GM21390 (cell line): ENCODE data around the gene NDOR1.
A peak's percentile ranks its signal among the peaks of the same experiment; 100 is the strongest.
"Not testable (repeated sequence)": the region's sequence is repeated elsewhere in the genome, so short reads cannot be mapped to it uniquely, and the experiment has no call there.

Source experiments
- ATAC-seq: cut with Tn5 transposase; IDR thresholded peaks from one replicate; pipeline ENCODE4 v1.9.1; 2021; ENCODE audit not compliant: unreplicated experiment

NDOR1 gene

GRCh38 chr9:137229903-137230704 lies 24.6 kb downstream of the NDOR1 start:
- no peak for ATAC-seq

DNA sequence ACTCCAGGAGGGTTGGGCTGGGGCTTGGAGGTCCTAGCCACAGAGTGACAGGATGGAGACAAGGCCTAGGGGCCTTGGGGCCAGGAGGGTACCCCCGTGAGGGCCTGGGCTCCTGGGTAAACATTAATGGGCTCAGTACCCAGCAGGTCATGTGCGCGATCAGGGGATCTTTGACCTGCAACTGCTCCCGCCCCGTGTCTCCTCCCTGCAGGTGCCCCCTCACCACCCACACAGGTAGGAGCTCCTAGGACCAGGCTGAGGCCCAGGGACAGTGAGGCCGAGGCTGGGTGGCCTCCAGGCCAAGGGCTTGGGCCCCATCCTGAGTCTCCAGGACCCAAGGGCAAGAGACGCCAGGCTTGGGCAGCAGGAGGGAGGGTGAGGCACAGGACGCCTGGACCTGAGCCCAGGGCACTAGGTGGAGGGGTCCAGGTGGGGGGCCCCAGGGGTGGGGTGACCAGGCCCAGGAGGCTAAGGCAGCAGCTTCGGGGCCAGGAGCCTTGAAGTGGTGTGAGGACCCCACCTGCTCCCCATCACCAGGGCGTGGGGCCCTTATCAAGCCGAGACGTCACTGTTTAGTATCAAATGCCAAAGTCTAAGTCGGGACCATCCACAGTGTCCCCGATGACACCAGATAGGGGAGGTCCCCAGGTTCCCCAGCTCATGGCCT lies 25.3 kb downstream of the NDOR1 start, which contains the start of gene SLC34A3:
SLC34A3 (plus strand) TSS at position 197 of the 667 bp plus-strand sequence. CDS start 802 bp downstream, outside the sequence.
- ATAC-seq = no peak

DNA sequence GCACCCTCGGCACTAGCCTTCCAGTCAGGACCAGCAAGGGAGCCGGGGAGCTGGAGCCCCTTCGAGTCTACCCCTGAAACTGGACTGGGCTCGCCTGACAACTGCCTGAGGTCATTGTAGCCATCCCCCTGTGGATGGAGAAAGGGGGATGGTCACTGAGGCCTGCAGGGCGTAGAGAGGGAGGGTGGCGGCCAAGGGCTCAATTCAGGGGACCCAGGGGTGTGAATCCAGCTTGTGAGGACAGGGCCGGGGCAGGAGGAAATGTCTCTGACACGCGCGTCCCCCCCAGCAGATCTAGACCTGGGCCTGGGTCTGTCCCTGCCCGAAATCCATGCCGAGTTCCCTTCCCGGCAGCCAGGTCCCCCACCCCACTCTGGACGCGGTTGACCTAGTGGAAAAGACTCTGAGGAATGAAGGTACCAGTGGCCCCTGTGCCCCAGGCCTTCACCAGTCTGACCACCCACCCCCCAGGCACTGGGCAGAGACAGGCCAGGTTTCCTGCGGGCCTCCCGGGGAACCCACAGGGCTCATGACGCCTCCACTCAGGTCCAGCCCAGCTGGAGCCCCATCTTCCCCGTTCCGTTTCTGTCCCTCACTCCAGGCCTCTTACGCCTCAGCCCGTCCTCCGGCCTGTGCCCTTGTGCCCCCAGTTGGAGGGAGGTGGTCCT lies 26.0 kb downstream of the NDOR1 start:
- no peak for ATAC-seq

DNA sequence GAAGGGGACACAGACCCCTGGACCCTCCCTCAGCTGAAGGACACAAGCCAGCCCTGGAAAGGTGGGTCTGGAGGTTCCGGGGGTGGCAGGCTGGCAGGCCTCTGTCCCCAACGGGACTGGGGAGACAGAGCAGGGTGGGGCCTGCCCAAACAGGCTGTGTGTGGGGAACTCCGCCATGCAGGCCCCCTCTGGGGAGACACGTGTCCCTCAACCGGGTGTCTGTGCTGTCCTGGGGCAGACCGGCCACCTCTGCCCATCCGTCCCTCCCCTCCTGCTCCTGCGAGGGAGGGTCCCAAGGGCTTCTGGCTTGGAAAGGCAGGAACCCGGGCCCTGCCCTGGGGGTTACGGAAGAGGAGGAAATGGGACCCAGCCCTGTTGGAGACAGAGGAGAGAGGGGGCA lies 26.6 kb downstream of the NDOR1 start:
- ATAC-seq = no peak

DNA sequence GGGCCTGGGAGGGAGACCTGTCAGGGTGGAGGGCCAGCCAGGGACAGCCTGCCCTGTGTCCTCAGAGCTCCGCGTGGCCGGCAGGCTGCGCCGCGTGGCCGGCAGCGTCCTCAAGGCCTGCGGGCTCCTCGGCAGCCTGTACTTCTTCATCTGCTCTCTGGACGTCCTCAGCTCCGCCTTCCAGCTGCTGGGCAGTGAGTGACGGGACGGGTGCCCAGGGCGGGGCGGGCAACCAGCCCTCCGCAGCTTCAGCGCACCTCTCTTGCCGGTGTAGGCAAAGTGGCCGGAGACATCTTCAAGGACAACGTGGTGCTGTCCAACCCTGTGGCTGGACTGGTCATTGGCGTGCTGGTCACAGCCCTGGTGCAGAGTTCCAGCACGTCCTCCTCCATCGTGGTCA lies 27.0 kb downstream of the NDOR1 start:
- no peak for ATAC-seq

DNA sequence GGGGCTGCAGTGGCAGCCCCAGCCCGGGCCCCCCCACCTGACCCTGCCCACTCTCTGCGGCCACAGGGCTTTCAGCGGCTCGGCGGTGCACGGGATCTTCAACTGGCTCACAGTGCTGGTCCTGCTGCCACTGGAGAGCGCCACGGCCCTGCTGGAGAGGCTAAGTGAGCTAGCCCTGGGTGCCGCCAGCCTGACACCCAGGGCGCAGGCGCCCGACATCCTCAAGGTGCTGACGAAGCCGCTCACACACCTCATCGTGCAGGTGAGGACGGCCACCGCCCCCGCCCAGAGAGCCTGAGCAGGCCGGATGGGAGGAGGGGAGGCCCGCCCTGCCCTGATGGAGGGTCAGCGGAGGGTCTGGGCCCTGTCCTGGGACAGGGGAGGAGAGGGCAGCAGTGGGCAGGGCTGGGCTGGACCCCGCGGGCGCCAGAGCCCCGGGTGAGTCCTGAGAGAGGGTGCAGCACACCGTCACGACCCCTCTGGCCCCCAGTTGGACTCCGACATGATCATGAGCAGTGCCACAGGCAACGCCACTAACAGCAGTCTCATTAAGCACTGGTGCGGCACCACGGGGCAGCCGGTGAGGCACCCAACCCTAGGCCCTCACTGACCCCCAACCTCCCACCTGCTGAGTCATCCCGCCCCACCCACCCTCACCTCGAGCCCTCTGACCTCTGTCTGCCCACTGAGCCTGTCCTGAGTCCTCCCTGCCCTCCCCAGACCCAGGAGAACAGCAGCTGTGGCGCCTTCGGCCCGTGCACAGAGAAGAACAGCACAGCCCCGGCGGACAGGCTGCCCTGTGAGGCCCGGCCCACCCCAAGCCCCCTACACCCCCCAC lies 27.9 kb downstream of the NDOR1 start:
- ATAC-seq = no peak

- ATAC-seq = no peak
Observed at GRCh38 chr9:137234055-137234697, 28.7 kb downstream of the NDOR1 start.

DNA sequence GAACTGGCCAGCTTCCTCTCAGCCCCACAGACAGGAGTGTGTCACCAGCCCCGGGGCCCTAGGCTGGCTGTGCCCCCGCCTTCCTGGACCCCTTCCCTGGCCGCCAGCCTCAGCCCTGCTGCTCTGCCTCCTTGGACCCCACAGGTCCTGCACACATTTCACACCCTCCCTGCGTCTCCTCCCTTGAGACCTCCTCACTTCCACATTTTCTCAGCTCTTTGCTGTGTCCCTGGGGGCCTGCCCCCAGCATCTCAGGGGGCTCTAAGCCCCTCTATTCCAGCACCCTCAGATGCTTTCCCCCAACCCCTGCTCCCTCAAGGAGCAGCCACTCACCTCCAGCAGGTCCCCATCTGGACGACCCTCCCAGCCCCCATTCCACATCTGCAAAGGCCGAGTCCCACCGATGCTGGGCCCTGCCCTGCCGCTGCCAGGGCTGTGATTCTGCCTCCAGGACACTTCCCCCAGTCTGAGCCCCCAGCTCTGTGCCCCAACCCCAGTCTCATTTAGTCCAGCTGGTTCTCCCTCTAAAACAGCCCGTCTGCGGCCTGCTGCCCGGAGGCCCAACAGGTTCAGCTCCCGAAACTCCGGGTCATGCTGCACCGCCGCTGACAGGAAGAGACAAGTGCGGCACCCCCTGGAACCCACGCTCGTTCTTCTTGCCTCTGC lies 29.4 kb downstream of the NDOR1 start:
- no peak for ATAC-seq

GRCh38 chr9:137235424-137236237 lies 30.1 kb downstream of the NDOR1 start:
- ATAC-seq = no peak

DNA sequence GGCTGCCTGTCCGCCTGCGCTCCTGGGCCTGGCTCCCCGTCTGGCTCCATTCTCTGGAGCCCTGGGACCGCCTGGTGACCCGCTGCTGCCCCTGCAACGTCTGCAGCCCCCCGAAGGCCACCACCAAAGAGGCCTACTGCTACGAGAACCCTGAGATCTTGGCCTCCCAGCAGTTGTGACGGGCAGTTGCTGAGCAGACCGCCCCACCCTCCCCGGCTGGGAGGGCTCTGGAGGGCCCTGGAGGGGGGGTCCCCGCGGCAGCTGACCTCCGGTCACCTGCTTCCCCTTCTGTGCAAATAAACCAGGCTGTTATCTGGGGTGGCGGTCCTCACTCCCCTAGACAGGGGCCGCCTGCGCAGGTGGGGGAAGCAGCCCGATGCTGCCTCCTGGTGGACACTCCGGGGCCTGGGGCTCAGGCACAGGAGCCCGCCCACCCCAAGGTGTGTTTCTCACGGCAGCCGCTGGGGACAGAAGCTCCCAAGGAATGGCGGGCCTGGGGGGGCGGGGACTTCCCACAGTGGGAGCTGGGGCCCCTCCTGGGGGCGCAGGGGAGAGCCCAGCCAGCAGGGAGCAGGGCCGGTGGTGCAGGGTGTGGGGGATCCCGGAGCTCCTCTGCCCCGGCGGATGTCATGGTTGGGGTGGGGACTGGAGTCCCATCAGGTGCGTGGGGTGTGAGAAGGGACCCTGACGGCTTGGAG lies 30.9 kb downstream of the NDOR1 start:
- no peak for ATAC-seq

GRCh38 chr9:137236936-137237421 lies 31.5 kb downstream of the NDOR1 start:
- no peak for ATAC-seq

DNA sequence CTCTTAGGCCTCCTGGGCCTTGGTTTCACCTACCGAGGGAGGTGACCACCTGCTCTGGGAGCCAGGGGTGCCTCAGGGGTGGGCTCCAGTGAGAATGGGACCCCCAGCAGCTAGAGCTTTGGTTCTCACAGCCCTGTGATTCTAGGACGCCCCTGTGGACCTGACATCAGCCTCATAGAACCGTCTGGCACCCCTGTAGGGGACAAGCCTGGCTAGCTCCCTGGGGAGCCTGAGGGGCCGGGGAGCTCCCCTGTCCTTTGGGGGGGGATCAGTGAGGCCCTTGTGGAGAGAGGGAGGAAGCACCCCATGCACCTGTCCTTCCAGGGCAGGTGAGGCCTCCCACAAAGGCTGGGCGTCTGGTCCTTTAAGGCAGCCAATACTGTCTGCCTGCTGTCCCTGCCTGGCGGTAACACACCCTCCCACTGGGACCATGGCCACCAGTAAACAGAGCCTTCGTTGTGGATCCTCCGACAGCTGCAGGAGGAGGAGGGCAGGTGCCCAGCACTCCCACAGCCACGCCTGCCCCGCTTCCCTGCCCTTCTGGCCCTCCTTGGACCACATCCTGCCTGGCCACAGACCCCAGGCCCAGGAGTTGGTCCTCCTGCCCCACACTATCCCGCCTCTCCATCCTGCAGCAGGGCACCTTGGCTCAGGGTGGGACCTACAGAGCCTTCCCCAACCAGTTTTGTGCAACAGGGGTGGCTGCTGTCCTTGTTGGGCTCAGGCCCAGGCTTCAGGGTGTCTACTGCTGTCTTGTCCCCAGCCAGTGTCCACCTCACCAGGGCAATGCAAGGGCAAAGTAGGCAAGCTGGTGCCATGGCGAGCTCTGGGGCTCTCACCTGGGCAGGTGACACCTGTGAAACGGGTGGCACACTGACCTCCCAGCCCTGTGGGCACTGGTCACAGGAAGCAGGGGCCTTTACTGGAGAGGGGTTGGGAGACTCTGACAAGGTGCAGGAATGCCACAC lies 32.5 kb downstream of the NDOR1 start:
- ATAC-seq = no peak

- ATAC-seq = not testable (repeated sequence)
Observed at GRCh38 chr9:137239541-137240200, 34.2 kb downstream of the NDOR1 start.

- ATAC-seq = peak; percentile 28
Observed at GRCh38 chr9:137240318-137240840, 34.9 kb downstream of the NDOR1 start.

- ATAC-seq = peak; percentile 70
Observed at GRCh38 chr9:137240841-137241489, 35.5 kb downstream of the NDOR1 start, which contains the start of gene TUBB4B. TUBB4B (plus strand) TSS chr9:137241287; CDS start chr9:137241361, 74 bp downstream.
